ENCODE data around the gene MAP3K13.
"Not testable (repeated sequence)": the region's sequence is repeated elsewhere in the genome, so short reads cannot be mapped to it uniquely, and the experiment has no call there.

Gene MAP3K13

DNA sequence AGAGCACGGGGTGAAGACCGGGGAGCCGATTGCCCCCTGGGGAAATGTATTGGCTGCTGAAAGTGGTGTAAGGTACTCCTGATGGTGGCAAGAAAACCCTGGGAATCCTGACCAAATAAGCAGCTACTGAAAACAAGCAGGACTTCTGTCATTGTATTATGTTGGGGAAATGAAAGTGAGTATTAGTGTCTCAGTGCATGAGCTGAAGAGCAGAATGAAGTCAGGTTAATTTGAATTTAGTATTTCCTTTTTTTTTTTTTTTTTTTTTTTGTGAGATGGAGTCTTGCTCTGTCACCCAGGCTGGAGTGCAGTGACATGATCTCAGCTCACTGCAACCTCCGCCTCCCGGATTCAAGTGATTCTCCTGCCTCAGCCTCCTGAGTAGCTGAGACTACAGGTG, 103.2 kb downstream of the MAP3K13 start:
- not testable (repeated sequence) for H3K4me3 ChIP-seq (ENCODE audit: low read depth in 1 of 2, low read length in 2 of 2); H3K4me1 ChIP-seq (ENCODE audit: control insufficient read depth in 1 of 2, insufficient read depth in 2 of 2, low read length in 2 of 2); H3K27ac ChIP-seq (ENCODE audit: low read length); H3K9me3 ChIP-seq (ENCODE audit: control insufficient read depth in 1 of 2, low read length in 2 of 2); H3K27me3 ChIP-seq (ENCODE audit: low read depth, low read length)
- H3K36me3 ChIP-seq (ENCODE audit: control insufficient read depth in 1 of 2, insufficient read depth in 2 of 2, low read length in 2 of 2) = peaks cover 14 to 29% of the 10 kb centered on the region in 2 donors

- H3K9me3 ChIP-seq (ENCODE audit: control insufficient read depth in 1 of 2, low read length in 2 of 2) = no peaks in the 10 kb centered on the region
- peaks cover 24 to 41% of the 10 kb centered on the region in 2 donors for H3K36me3 ChIP-seq (ENCODE audit: control insufficient read depth in 1 of 2, insufficient read depth in 2 of 2, low read length in 2 of 2)
- H3K27me3 ChIP-seq (ENCODE audit: low read depth, low read length) = no peaks in the 10 kb centered on the region
- no peak overlapping the region for H3K27ac ChIP-seq (ENCODE audit: low read length)
- no peak overlapping the region for H3K4me3 ChIP-seq (ENCODE audit: low read depth in 1 of 2, low read length in 2 of 2)
- H3K4me1 ChIP-seq (ENCODE audit: control insufficient read depth in 1 of 2, insufficient read depth in 2 of 2, low read length in 2 of 2) = no peaks in the 10 kb centered on the region
These were observed 106.6 kb downstream of the MAP3K13 start for GRCh38 chr3:185469542-185469941.

GRCh38 chr3:185470323-185470722, 107.4 kb downstream of the MAP3K13 start:
- no peak overlapping the region for H3K4me3 ChIP-seq (ENCODE audit: low read depth in 1 of 2, low read length in 2 of 2)
- H3K4me1 ChIP-seq (ENCODE audit: control insufficient read depth in 1 of 2, insufficient read depth in 2 of 2, low read length in 2 of 2) = no peaks in the 10 kb centered on the region
- H3K27ac ChIP-seq (ENCODE audit: low read length) = no peak overlapping the region
- H3K27me3 ChIP-seq (ENCODE audit: low read depth, low read length) = no peaks in the 10 kb centered on the region
- peaks cover 25 to 39% of the 10 kb centered on the region in 2 donors for H3K36me3 ChIP-seq (ENCODE audit: control insufficient read depth in 1 of 2, insufficient read depth in 2 of 2, low read length in 2 of 2)
- no peaks in the 10 kb centered on the region for H3K9me3 ChIP-seq (ENCODE audit: control insufficient read depth in 1 of 2, low read length in 2 of 2)

GRCh38 chr3:185473290-185473815, 110.4 kb downstream of the MAP3K13 start:
- Histone ChIP-seq H3K27ac (ENCODE audit: low read length) (no peak overlapping the region), H3K36me3 (ENCODE audit: control insufficient read depth in 1 of 2, insufficient read depth in 2 of 2, low read length in 2 of 2) (peaks cover 17 to 34% of the 10 kb centered on the region in 2 donors)

GRCh38 chr3:185474922-185475321, 112.0 kb downstream of the MAP3K13 start:
- H3K36me3 ChIP-seq (ENCODE audit: control insufficient read depth in 1 of 2, insufficient read depth in 2 of 2, low read length in 2 of 2) = peaks cover 15 to 40% of the 10 kb centered on the region in 2 donors
- H3K27ac ChIP-seq (ENCODE audit: low read length); H3K4me3 ChIP-seq (ENCODE audit: low read depth in 1 of 2, low read length in 2 of 2); H3K4me1 ChIP-seq (ENCODE audit: control insufficient read depth in 1 of 2, insufficient read depth in 2 of 2, low read length in 2 of 2); H3K27me3 ChIP-seq (ENCODE audit: low read depth, low read length); H3K9me3 ChIP-seq (ENCODE audit: control insufficient read depth in 1 of 2, low read length in 2 of 2): not testable (repeated sequence)

More at GRCh38 chr3:185473290-185473815, 110.4 kb downstream of the MAP3K13 start:
- H3K4me3 ChIP-seq (ENCODE audit: low read depth in 1 of 2, low read length in 2 of 2) = no peak overlapping the region
- H3K9me3 ChIP-seq (ENCODE audit: control insufficient read depth in 1 of 2, low read length in 2 of 2) = no peaks in the 10 kb centered on the region
- H3K4me1 ChIP-seq (ENCODE audit: control insufficient read depth in 1 of 2, insufficient read depth in 2 of 2, low read length in 2 of 2) = no peaks in the 10 kb centered on the region
- H3K27me3 ChIP-seq (ENCODE audit: low read depth, low read length) = no peaks in the 10 kb centered on the region

- H3K4me3 ChIP-seq (ENCODE audit: low read depth in 1 of 2, low read length in 2 of 2) = no peak overlapping the region
- H3K36me3 ChIP-seq (ENCODE audit: control insufficient read depth in 1 of 2, insufficient read depth in 2 of 2, low read length in 2 of 2) = peaks cover 23 to 59% of the 10 kb centered on the region in 2 donors
- no peaks in the 10 kb centered on the region for H3K9me3 ChIP-seq (ENCODE audit: control insufficient read depth in 1 of 2, low read length in 2 of 2)
- H3K27me3 ChIP-seq (ENCODE audit: low read depth, low read length) = no peaks in the 10 kb centered on the region
- H3K27ac ChIP-seq (ENCODE audit: low read length) = no peak overlapping the region
- H3K4me1 ChIP-seq (ENCODE audit: control insufficient read depth in 1 of 2, insufficient read depth in 2 of 2, low read length in 2 of 2) = no peaks in the 10 kb centered on the region
These were observed 114.4 kb downstream of the MAP3K13 start for GRCh38 chr3:185477316-185477715.

DNA sequence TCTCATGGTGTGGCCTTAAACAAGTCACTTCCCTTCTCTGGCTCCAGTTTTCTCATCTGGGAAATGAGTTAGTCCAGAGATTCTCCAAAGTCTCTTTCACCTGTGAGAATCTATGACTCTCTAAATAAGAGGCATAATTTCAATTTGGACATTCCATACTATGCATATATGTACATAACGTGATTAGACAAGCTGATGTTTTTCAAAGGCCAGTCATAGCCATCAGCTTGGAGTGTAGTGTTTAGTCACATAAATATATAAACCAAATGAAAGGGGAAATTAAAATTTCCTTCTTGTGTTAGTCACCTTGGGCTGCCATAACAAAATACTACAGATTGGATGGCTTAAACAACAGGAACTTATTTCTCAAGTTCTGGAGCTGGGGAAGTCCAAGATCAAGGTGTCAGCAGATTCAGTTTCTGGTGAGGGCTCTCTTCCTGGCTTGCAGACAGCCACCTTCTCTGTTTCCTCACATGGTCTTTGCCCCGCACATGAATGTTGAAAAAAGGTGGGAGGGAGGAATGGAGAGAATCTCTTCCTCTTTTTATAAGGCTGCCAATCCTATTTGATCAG, 116.5 kb downstream of the MAP3K13 start:
- H3K36me3 ChIP-seq (ENCODE audit: control insufficient read depth in 1 of 2, insufficient read depth in 2 of 2, low read length in 2 of 2) = peaks cover 23 to 55% of the 10 kb centered on the region in 2 donors
- H3K4me3 ChIP-seq (ENCODE audit: low read depth in 1 of 2, low read length in 2 of 2) = no peak overlapping the region
- H3K27me3 ChIP-seq (ENCODE audit: low read depth, low read length) = no peaks in the 10 kb centered on the region
- H3K9me3 ChIP-seq (ENCODE audit: control insufficient read depth in 1 of 2, low read length in 2 of 2) = no peaks in the 10 kb centered on the region
- H3K4me1 ChIP-seq (ENCODE audit: control insufficient read depth in 1 of 2, insufficient read depth in 2 of 2, low read length in 2 of 2) = no peaks in the 10 kb centered on the region
- no peak overlapping the region for H3K27ac ChIP-seq (ENCODE audit: low read length)

DNA sequence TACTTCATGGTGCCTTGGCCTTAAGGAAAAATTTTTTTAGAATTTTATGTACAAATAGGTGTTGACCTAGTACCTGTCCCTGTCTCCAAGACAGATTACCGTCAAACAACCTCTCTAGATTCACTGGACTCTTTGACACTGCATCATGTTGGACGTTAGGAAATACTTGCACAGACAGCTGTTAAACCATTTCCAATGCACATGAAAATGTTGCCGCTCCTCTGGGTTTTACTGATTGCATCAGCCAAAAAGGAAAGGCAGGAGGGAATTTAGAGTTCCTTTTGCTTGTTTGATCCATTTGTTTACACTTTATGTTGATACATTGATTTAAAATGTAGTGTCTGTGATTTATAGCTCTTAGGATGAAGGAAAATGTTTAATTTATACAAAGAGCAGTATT, 121.4 kb downstream of the MAP3K13 start:
- H3K9me3 ChIP-seq (ENCODE audit: control insufficient read depth in 1 of 2, low read length in 2 of 2) = no peaks in the 10 kb centered on the region

GRCh38 chr3:185486394-185486793, 123.5 kb downstream of the MAP3K13 start:
- peaks cover 45 to 54% of the 10 kb centered on the region in 2 donors for H3K36me3 ChIP-seq (ENCODE audit: control insufficient read depth in 1 of 2, insufficient read depth in 2 of 2, low read length in 2 of 2)

More for the DNA sequence above, 121.4 kb downstream of the MAP3K13 start:
- Histone ChIP-seq H3K36me3 (ENCODE audit: control insufficient read depth in 1 of 2, insufficient read depth in 2 of 2, low read length in 2 of 2) (peaks cover 35 to 53% of the 10 kb centered on the region in 2 donors), H3K27ac (ENCODE audit: low read length) (no peak overlapping the region), H3K27me3 (ENCODE audit: low read depth, low read length) (no peaks in the 10 kb centered on the region), H3K4me1 (ENCODE audit: control insufficient read depth in 1 of 2, insufficient read depth in 2 of 2, low read length in 2 of 2) (no peaks in the 10 kb centered on the region), H3K4me3 (ENCODE audit: low read depth in 1 of 2, low read length in 2 of 2) (no peak overlapping the region)

DNA sequence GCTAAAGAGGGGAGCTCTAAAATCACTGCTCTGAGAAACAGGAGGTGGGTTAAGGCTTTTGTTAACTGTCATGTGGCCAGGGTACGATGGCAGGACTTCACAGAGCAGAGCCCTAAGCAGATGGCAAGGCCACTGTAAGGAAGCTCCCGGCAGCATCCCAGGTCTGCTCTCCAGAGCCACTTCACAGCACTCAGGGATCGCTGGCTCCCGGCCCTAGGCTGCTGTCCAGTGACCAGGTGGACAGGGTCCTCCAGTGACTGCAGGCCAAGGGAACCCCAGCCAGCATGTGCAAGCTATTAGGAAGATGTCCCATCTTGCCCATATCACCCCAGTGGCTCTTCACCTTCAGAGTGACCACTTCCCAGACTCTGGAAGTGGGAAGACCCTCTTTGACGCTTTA, 125.5 kb downstream of the MAP3K13 start:
- no peak overlapping the region for H3K4me3 ChIP-seq (ENCODE audit: low read depth in 1 of 2, low read length in 2 of 2)
- H3K36me3 ChIP-seq (ENCODE audit: control insufficient read depth in 1 of 2, insufficient read depth in 2 of 2, low read length in 2 of 2) = peaks cover 39 to 47% of the 10 kb centered on the region in 2 donors
- no peaks in the 10 kb centered on the region for H3K27me3 ChIP-seq (ENCODE audit: low read depth, low read length)
- no peak overlapping the region for H3K27ac ChIP-seq (ENCODE audit: low read length)
- no peaks in the 10 kb centered on the region for H3K9me3 ChIP-seq (ENCODE audit: control insufficient read depth in 1 of 2, low read length in 2 of 2)
- H3K4me1 ChIP-seq (ENCODE audit: control insufficient read depth in 1 of 2, insufficient read depth in 2 of 2, low read length in 2 of 2) = no peaks in the 10 kb centered on the region

More at GRCh38 chr3:185486394-185486793, 123.5 kb downstream of the MAP3K13 start:
- no peaks in the 10 kb centered on the region for H3K27me3 ChIP-seq (ENCODE audit: low read depth, low read length)
- H3K4me3 ChIP-seq (ENCODE audit: low read depth in 1 of 2, low read length in 2 of 2) = no peak overlapping the region
- H3K27ac ChIP-seq (ENCODE audit: low read length) = no peak overlapping the region
- H3K4me1 ChIP-seq (ENCODE audit: control insufficient read depth in 1 of 2, insufficient read depth in 2 of 2, low read length in 2 of 2) = no peaks in the 10 kb centered on the region
- no peaks in the 10 kb centered on the region for H3K9me3 ChIP-seq (ENCODE audit: control insufficient read depth in 1 of 2, low read length in 2 of 2)

DNA sequence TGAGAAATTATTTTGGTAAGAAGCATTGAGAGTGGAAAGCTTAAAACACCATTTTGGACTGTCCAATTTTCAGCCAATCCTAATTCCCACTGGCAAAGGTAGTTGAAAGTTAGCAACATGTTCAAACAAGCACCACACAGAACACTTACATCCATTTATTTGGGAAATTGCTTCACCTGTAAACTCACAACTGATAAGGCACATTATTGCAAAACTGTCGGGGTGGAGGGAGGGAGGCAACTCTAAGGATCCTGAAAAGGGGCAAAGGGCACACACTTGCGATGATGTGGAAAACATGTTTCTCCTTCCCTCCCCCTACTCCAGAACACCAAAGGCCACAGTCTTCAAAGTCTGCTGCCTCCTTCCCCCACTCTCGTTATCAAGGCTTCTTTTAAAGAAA, 126.5 kb downstream of the MAP3K13 start:
- H3K36me3 ChIP-seq (ENCODE audit: control insufficient read depth in 1 of 2, insufficient read depth in 2 of 2, low read length in 2 of 2) = peaks cover 48 to 53% of the 10 kb centered on the region in 2 donors
- no peak overlapping the region for H3K27ac ChIP-seq (ENCODE audit: low read length)
- H3K4me3 ChIP-seq (ENCODE audit: low read depth in 1 of 2, low read length in 2 of 2) = no peak overlapping the region
- H3K27me3 ChIP-seq (ENCODE audit: low read depth, low read length) = no peaks in the 10 kb centered on the region
- H3K9me3 ChIP-seq (ENCODE audit: control insufficient read depth in 1 of 2, low read length in 2 of 2) = no peaks in the 10 kb centered on the region
- no peaks in the 10 kb centered on the region for H3K4me1 ChIP-seq (ENCODE audit: control insufficient read depth in 1 of 2, insufficient read depth in 2 of 2, low read length in 2 of 2)

- H3K27me3 ChIP-seq (ENCODE audit: low read depth, low read length) = no peaks in the 10 kb centered on the region
- H3K36me3 ChIP-seq (ENCODE audit: control insufficient read depth in 1 of 2, insufficient read depth in 2 of 2, low read length in 2 of 2) = peaks cover 52 to 58% of the 10 kb centered on the region in 2 donors
- no peak overlapping the region for H3K27ac ChIP-seq (ENCODE audit: low read length)
- no peaks in the 10 kb centered on the region for H3K9me3 ChIP-seq (ENCODE audit: control insufficient read depth in 1 of 2, low read length in 2 of 2)
- H3K4me3 ChIP-seq (ENCODE audit: low read depth in 1 of 2, low read length in 2 of 2) = no peak overlapping the region
- no peaks in the 10 kb centered on the region for H3K4me1 ChIP-seq (ENCODE audit: control insufficient read depth in 1 of 2, insufficient read depth in 2 of 2, low read length in 2 of 2)
These were observed 127.3 kb downstream of the MAP3K13 start for GRCh38 chr3:185490241-185490640.
